Uterine smooth muscle cell (primary cell): ENCODE results near the gene IFNL4. TPM values are rescaled to one million over a fixed set of nuclear protein-coding genes. Genes with fewer than 3 reads are reported as not detected.

Experiments used
- total RNA-seq: library from RNA; depleted of rRNA; stranded (reverse); fragments of >200 nt; gene quantifications from 2 replicates; pipeline ENCODE4 v1.2.3, GENCODE V29; 2014

Gene IFNL4
- not detected in 2 replicates for total RNA-seq

DNA sequence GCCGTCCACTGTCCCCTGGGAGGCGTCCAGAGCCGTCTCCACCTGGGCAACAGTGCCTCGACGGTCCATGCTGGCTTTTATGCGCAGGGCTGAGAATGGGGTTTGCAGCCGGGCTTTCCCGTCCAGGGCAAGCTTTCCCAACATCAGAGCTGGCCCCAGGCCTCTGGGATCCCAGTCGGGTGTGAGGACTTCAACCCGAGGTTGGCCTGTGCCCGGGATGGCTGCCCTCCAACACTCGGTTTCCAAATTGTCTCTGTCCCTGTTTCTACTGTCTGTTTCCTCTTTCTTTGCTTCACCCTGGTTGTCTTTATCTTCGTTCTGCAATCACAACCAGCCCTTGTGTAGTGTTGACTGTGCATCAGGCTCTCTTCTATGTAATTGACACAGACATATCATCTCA is at the start of gene IFNL4:
TSS of gene IFNL4 (minus strand) at position 51 of the 400 bp plus-strand sequence.

DNA sequence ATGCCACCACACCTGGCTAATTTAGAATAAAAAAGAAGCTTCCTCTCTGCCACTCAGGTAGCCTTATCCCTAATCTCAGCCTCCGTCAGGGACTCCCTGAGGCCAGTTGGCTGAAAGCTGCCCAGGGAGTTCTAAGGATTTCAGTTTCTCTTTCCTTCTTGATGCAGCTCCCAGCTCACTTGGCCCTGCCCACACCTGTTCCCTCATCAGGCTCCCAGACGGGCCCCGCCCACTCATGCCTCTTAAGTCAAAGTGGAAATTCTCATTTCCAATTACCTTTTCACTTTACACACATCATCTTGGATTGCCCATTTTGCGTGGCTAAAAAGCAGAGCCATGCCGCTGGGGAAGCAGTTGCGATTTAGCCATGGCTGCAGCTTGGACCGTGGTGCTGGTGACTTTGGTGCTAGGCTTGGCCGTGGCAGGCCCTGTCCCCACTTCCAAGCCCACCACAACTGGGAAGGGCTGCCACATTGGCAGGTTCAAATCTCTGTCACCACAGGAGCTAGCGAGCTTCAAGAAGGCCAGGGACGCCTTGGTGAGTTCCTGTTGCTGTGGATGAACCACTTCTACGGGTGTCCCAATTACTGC is 47.5 kb upstream of the IFNL4 start, which contains the start of gene IFNL1:
TSS of gene IFNL1 (plus strand) at position 353 of the 591 bp plus-strand sequence. CDS start at position 368, 15 bp downstream.

DNA sequence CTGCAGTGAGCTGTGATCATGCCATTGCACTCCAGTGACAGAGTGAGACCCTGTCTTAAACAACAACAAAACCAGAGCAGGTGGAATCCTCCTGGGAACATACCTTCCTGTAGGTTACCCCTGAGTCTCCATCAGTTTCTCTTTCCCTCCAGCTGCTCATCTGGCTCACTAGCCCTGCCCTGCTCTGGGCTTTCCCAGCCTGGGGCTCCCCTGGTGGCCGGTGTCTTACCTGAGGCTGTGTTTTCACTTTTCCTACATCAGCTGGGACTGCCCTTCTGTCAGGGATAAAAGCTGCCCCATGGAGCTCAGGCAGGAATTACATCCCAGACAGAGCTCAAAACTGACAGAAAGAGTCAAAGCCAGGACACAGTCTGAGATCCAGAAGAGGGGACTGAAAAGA is 19.4 kb upstream of the IFNL4 start, which contains the start of gene IFNL2:
TSS of gene IFNL2 (plus strand) at position 312 of the 400 bp plus-strand sequence. CDS start 173 bp downstream, outside the sequence.

DNA sequence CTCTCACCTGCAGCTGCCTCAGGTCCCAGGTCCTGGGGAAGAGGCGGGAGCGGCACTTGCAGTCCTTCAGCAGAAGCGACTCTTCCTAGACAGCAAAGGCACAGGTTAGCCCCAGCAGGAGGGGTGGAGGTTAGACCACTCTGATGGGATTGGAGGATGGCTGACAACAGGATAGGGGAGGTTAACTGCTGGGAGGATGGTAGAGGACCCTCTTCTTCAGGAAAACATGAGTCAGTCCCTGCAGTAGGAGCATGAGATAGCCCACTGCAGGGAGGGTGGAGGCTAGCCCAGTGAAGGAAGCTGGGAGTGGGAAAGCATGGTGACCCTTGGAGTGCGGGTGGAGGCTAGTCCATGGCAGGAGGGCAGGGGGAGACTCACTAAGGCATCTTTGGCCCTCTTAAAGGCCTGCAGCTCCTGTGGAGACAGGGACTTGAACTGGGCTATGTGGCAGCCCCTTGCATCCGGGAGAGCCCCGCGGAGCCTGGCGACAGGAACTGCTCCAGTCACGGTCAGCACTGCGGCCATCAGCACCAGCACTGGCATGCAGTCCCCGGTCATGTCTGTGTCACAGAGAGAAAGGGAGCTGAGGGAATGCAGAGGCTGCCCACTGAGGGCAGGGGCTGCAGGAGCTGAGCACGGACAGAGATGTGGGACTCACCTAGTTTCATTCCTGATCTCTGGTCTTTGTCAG is 4.1 kb downstream of the IFNL4 start, which contains the start of gene IFNL3:
TSS of gene IFNL3 (minus strand) at position 597 of the 691 bp plus-strand sequence. CDS start at position 558, 39 bp downstream.

DNA sequence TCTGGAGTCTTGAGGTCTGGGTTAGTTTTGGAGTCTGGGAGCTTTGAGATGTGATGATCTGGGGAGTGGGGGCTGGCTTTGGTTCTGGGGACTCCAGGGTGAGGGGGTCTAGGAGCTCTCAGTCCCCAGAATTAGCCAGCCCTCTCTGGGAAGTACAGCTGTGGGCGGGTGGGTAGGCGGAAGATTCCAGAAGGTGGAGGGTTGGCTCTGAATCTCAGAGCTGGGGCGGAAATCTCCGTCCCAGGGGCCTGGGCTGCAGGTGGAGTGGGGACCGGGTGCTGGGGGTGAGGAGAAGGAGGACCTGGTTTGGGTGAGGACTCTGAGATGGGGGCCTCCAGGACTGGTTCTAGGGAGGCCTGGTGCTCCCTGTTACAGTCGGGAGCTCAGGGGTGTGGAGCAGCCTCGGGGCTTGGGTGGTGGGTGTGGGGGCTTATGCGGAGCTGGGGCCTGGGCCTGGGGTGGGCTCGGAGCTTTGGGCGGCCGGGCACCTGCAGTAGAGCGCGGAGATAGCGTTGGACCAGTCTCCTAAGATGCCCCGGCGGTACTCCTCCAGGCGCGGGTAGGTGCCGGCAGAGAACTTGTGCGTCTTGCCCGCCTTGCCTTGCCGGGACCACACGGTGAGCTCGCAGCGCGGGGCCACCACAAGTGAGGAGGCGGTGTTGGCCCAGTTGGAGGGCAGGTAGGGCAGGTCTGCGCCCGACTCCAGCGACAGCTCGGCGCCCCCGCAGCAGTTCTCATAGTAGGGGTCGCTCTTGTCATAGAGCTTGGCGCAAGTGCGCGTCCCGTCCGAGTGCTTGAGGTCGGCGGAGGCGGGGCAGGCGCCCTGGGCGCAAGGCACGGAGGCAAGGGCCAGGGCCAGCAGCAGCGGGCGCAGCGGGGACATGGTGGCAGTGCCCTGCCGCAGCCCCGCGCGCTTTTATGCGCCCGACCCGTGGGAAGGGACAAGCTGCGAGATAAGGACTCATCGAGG is 45.0 kb downstream of the IFNL4 start, which contains the start of gene SYCN:
TSS of gene SYCN (minus strand) at position 892 of the 970 bp plus-strand sequence. CDS start at position 883, 9 bp downstream.

DNA sequence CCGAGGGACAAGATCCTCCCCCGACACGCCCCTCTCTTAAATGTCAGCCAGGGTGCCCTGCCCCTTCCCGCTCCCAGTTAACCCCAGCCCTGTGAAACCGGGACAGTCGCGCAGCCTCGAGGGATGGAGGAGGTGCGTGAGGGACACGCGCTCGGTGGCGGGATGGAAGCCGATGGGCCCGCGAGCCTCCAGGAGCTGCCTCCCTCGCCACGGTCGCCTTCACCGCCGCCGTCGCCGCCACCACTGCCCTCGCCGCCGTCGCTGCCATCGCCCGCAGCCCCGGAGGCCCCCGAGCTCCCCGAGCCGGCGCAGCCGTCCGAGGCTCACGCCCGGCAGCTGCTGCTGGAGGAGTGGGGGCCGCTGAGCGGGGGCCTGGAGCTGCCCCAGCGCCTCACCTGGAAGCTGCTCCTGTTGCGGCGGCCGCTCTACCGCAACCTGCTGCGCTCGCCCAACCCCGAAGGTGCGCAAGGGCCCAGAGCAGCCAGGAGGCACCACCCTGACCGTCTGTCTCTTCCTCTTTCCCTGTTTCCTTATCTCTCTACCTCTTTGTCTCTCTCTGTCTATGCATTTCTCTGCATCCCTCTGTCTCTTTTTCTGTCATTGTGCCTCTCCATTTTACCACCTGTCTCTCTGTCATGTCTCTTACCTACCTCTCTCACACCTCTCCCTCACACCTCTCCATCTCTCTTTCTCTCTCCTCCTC is 51.6 kb downstream of the IFNL4 start, which contains the start of gene NCCRP1:
TSS of gene NCCRP1 (plus strand) at position 105 of the 703 bp plus-strand sequence. CDS start at position 124, 19 bp downstream.

Other genes with a start within 250 kb of the IFNL4 start
- 1.3 and 3.4 TPM in 2 replicates for gene FBXO27, start 216.3 kb downstream of the IFNL4 start, total RNA-seq
- 0.33 and 0.87 TPM in 2 replicates for gene ACP7, start 164.5 kb downstream of the IFNL4 start, total RNA-seq
- gene PAK4, start 123.1 kb downstream of the IFNL4 start, total RNA-seq = 11.6 and 14.0 TPM in 2 replicates
- not detected in 2 replicates for gene NCCRP1, start 51.9 kb downstream of the IFNL4 start, total RNA-seq
- not detected in 2 replicates for gene SYCN, start 44.6 kb downstream of the IFNL4 start, total RNA-seq
- not detected in 2 replicates for gene IFNL3, start 3.9 kb downstream of the IFNL4 start, total RNA-seq
- gene IFNL2, start 19.5 kb upstream of the IFNL4 start, total RNA-seq = not detected in 2 replicates
- gene IFNL1, start 47.6 kb upstream of the IFNL4 start, total RNA-seq = not detected in 2 replicates
- 0.25 TPM in 1 of 2 replicates, not detected in the other for gene LRFN1, start 72.0 kb upstream of the IFNL4 start, total RNA-seq
- gene GMFG, start 87.2 kb upstream of the IFNL4 start, total RNA-seq = 0.44 and 0.50 TPM in 2 replicates
- 59.9 and 60.4 TPM in 2 replicates for gene SAMD4B, start 93.6 kb upstream of the IFNL4 start, total RNA-seq
- gene PAF1, start 142.2 kb upstream of the IFNL4 start, total RNA-seq = 38.4 and 55.6 TPM in 2 replicates
- gene MED29, start 142.5 kb upstream of the IFNL4 start, total RNA-seq = 15.2 and 20.6 TPM in 2 replicates
- gene ZFP36, start 158.0 kb upstream of the IFNL4 start, total RNA-seq = 1.8 and 3.0 TPM in 2 replicates
- gene PLEKHG2, start 163.8 kb upstream of the IFNL4 start, total RNA-seq = 9.0 and 16.4 TPM in 2 replicates
- gene RPS16, start 187.1 kb upstream of the IFNL4 start, total RNA-seq = 111 and 167 TPM in 2 replicates
- 63.1 and 67.6 TPM in 2 replicates for gene SUPT5H, start 196.7 kb upstream of the IFNL4 start, total RNA-seq
- gene TIMM50, start 232.0 kb upstream of the IFNL4 start, total RNA-seq = 57.5 and 84.0 TPM in 2 replicates